Activated CD4-positive, alpha-beta T cell treated with anti-CD3 and anti-CD28 coated beads for 36 hours (primary cell): ENCODE results near the gene ELMO1. TPM values are rescaled to one million over a fixed set of nuclear protein-coding genes. Genes with fewer than 3 reads are reported as not detected.

Experiments used
- ATAC-seq: fragments of 200-7000 bp; cut with Tn5 transposase; one replicate; pipeline ENCODE4 v1.10.0; 2021; ENCODE audit warnings: mild to moderate bottlenecking, moderate library complexity
- CTCF ChIA-PET: fragments of 350-600 bp; sonication (Branson Sonifier 250); formaldehyde crosslinking; loops from one replicate; lab custom pipeline; 2021; ENCODE audit warnings: antibody characterized with exemption; lab: Charles Lee
- POLR2A ChIA-PET: fragments of 350-600 bp; sonication (Branson Sonifier 250); formaldehyde crosslinking; loops from one replicate; lab custom pipeline; 2021; ENCODE audit warnings: antibody characterized with exemption, inconsistent platforms; lab: Charles Lee
- DNase-seq: peaks from one replicate; pipeline ENCODE4 v3.0.0-alpha.2; 2020
- H3K27ac Mint-ChIP-seq: one replicate; pipeline ENCODE4 v1.8.0; 2021; ENCODE audit warnings: mixed read lengths
- H3K27me3 Mint-ChIP-seq: one replicate; pipeline ENCODE4 v1.8.0; 2021; ENCODE audit warnings: mixed read lengths
- H3K36me3 Mint-ChIP-seq: one replicate; pipeline ENCODE4 v1.8.0; 2021; ENCODE audit warnings: low read depth, mixed read lengths
- H3K4me1 Mint-ChIP-seq: one replicate; pipeline ENCODE4 v1.8.0; 2021; ENCODE audit warnings: mixed read lengths
- H3K4me3 Mint-ChIP-seq: one replicate; pipeline ENCODE4 v1.8.0; 2021; ENCODE audit warnings: mild to moderate bottlenecking, moderate library complexity, mixed read lengths
- H3K9me3 Mint-ChIP-seq: one replicate; pipeline ENCODE4 v1.8.0; 2021; ENCODE audit warnings: low read depth, mixed read lengths
- intact Hi-C, 2 experiments: fragments of 100-400 bp; cut with DNase I in 1 of 2; cut with micrococcal nuclease in 1 of 2; formaldehyde crosslinking; loops; one replicate each; pipeline versions ENCODE4 v1.14.2 to v1.15.1; 2022 to 2024; cut with DNase I, micrococcal nuclease
- total RNA-seq, 2 experiments: library from RNA; stranded (reverse); gene quantifications; one replicate each; pipeline ENCODE4 v1.2.3, GENCODE V29; 2021

ELMO1 gene
- total RNA-seq, 2 experiments from 2014 or later = 96.2 to 173 TPM

GRCh38 chr7:37287131-37287855, 161.4 kb downstream of the ELMO1 start:
- Mint-ChIP-seq H3K27me3 (no peaks in the 10 kb centered on the region), H3K4me1 (peaks cover 50% of the 10 kb centered on the region), H3K9me3 (no peaks in the 10 kb centered on the region), H3K36me3 (peaks cover 13% of the 10 kb centered on the region), H3K27ac (peak overlapping the region; percentile 47), H3K4me3 (no peak overlapping the region)
- POLR2A ChIA-PET = no interaction called here
- CTCF ChIA-PET = interaction anchor here (0.7 to 1.4 kb wide), 3 partner anchors 9 to 208 kb away, joined by 3 read pairs; no protein-coding TSS in a partner anchor
- ATAC-seq (no peak), DNase-seq (no peak)
- intact Hi-C loops = no loop called here

DNA sequence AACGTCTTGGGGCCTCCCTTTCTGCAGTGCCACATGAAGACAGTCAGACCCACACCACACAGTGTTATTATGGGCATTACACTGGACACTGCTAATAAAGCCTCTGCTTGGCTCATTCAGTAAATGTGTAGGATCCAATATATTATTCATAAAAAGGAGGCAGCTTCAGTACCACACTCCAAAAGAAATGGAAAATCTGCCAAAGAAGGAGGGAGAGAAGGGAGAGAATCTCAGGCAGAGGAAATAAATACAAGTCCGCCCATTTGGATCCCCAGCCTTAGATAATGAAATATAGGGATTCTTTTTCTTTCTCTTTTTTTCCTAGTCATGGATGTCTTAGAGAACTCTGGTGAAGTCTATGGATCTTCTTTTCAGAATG, 162.2 kb downstream of the ELMO1 start:
- intact Hi-C loops = no loop called here
- no peak overlapping the region for H3K27ac Mint-ChIP-seq
- H3K4me1 Mint-ChIP-seq = peaks cover 50% of the 10 kb centered on the region
- ATAC-seq (no peak), DNase-seq (no peak)
- ChIA-PET CTCF (interaction anchor here (0.6 to 5.4 kb wide), 8 partner anchors 17 to 209 kb away, joined by 3 to 38 read pairs (median 3); partner anchors contain the start of gene ELMO1), POLR2A (interaction anchor here (0.7 kb wide), 1 partner anchor 12 kb away, joined by 3 read pairs; no protein-coding TSS in a partner anchor)
- H3K36me3 Mint-ChIP-seq = peaks cover 12% of the 10 kb centered on the region
- H3K27me3 Mint-ChIP-seq = no peaks in the 10 kb centered on the region
- H3K9me3 Mint-ChIP-seq = no peaks in the 10 kb centered on the region
- H3K4me3 Mint-ChIP-seq = no peak overlapping the region

GRCh38 chr7:37285706-37286453, 162.8 kb downstream of the ELMO1 start:
- POLR2A ChIA-PET = interaction anchor here (0.7 kb wide), 1 partner anchor 12 kb away, joined by 3 read pairs; no protein-coding TSS in a partner anchor
- intact Hi-C loops = loop anchor here in 1 of 2 experiments (2.0 kb wide), 1 partner anchor 57 kb away; no protein-coding TSS in a partner anchor
- H3K27ac Mint-ChIP-seq = no peak overlapping the region

GRCh38 chr7:37284805-37285231, 163.8 kb downstream of the ELMO1 start:
- DNase-seq = peak; percentile 62
- ChIA-PET CTCF (interaction anchor here (0.6 to 5.4 kb wide), 21 partner anchors 11 to 225 kb away, joined by 3 to 38 read pairs (median 4); partner anchors contain the start of gene ELMO1), POLR2A (no interaction called here)
- peaks cover 47% of the 10 kb centered on the region for H3K4me1 Mint-ChIP-seq
- peak; percentile 33 for ATAC-seq
- no peak overlapping the region for H3K4me3 Mint-ChIP-seq
- no peaks in the 10 kb centered on the region for H3K9me3 Mint-ChIP-seq
- no peaks in the 10 kb centered on the region for H3K27me3 Mint-ChIP-seq
- H3K36me3 Mint-ChIP-seq = peaks cover 20% of the 10 kb centered on the region
- H3K27ac Mint-ChIP-seq = peak overlapping the region; percentile 8
- intact Hi-C loops = loop anchor here (1.0 to 5.0 kb wide), 4 partner anchors 58 to 225 kb away; no protein-coding TSS in a partner anchor

More at GRCh38 chr7:37285706-37286453, 162.8 kb downstream of the ELMO1 start:
- Mint-ChIP-seq H3K4me3 (no peak overlapping the region), H3K27me3 (no peaks in the 10 kb centered on the region), H3K9me3 (no peaks in the 10 kb centered on the region), H3K4me1 (peaks cover 47% of the 10 kb centered on the region), H3K36me3 (peaks cover 16% of the 10 kb centered on the region)
- ATAC-seq (peak; percentile 47), DNase-seq (no peak)
- CTCF ChIA-PET = interaction anchor here (0.6 to 5.4 kb wide), 14 partner anchors 10 to 224 kb away, joined by 3 to 38 read pairs (median 4); partner anchors contain the start of gene ELMO1

- H3K27ac Mint-ChIP-seq = no peak overlapping the region
- ATAC-seq (no peak), DNase-seq (no peak)
- peaks cover 46% of the 10 kb centered on the region for H3K4me1 Mint-ChIP-seq
- H3K36me3 Mint-ChIP-seq = peaks cover 16% of the 10 kb centered on the region
- no peak overlapping the region for H3K4me3 Mint-ChIP-seq
- intact Hi-C loops = loop anchor here (1.0 to 5.0 kb wide), 4 partner anchors 59 to 226 kb away; no protein-coding TSS in a partner anchor
- H3K27me3 Mint-ChIP-seq = no peaks in the 10 kb centered on the region
- POLR2A ChIA-PET = no interaction called here
- no peaks in the 10 kb centered on the region for H3K9me3 Mint-ChIP-seq
- CTCF ChIA-PET = interaction anchor here (0.6 to 5.4 kb wide), 14 partner anchors 10 to 226 kb away, joined by 3 to 38 read pairs (median 4); no protein-coding TSS in a partner anchor
These were observed 164.4 kb downstream of the ELMO1 start for GRCh38 chr7:37284285-37284684.

GRCh38 chr7:37283716-37284115, 164.9 kb downstream of the ELMO1 start:
- no peaks in the 10 kb centered on the region for H3K27me3 Mint-ChIP-seq
- ChIA-PET CTCF (interaction anchor here (0.6 to 5.4 kb wide), 7 partner anchors 10 to 226 kb away, joined by 3 to 38 read pairs (median 6); no protein-coding TSS in a partner anchor), POLR2A (no interaction called here)
- no peak overlapping the region for H3K27ac Mint-ChIP-seq
- H3K36me3 Mint-ChIP-seq = peaks cover 13% of the 10 kb centered on the region
- intact Hi-C loops = loop anchor here (1.0 to 5.0 kb wide), 4 partner anchors 59 to 227 kb away; no protein-coding TSS in a partner anchor
- H3K4me1 Mint-ChIP-seq = peaks cover 44% of the 10 kb centered on the region
- H3K9me3 Mint-ChIP-seq = no peaks in the 10 kb centered on the region
- H3K4me3 Mint-ChIP-seq = no peak overlapping the region
- ATAC-seq = no peak
- no peak for DNase-seq

DNA sequence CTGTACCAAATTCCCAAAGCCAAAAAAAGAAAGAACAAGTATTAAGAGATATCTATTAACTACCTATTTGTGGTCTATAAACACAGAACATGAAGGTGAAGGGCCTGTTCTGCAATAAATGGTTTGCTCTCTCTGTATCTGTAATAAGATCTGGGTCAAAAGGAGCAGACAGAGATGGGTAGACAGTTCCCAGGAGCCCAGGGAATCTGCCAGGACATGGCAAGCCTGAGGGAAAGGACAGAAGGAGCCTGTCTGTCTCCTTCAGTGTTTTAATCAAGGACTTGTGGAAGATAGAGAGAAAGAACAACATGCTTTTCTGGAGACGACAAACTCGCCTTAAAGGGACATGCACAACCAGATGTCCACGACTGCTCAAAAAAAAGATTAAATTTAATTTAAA, 165.7 kb downstream of the ELMO1 start:
- POLR2A ChIA-PET = no interaction called here
- Mint-ChIP-seq H3K27me3 (no peaks in the 10 kb centered on the region), H3K27ac (no peak overlapping the region), H3K4me3 (no peak overlapping the region), H3K36me3 (peaks cover 13% of the 10 kb centered on the region), H3K4me1 (peaks cover 48% of the 10 kb centered on the region), H3K9me3 (no peaks in the 10 kb centered on the region)
- intact Hi-C loops = loop anchor here in 1 of 2 experiments (5.0 kb wide), 1 partner anchor 209 kb away; no protein-coding TSS in a partner anchor
- CTCF ChIA-PET = interaction anchor here (0.6 to 5.4 kb wide), 3 partner anchors 70 to 828 kb away, joined by 3 to 38 read pairs (median 4); no protein-coding TSS in a partner anchor
- ATAC-seq (no peak), DNase-seq (no peak)

GRCh38 chr7:37282093-37282444, 166.6 kb downstream of the ELMO1 start:
- intact Hi-C loops = loop anchor here in 1 of 2 experiments (5.0 kb wide), 1 partner anchor 210 kb away; no protein-coding TSS in a partner anchor
- peaks cover 13% of the 10 kb centered on the region for H3K36me3 Mint-ChIP-seq
- H3K4me1 Mint-ChIP-seq = peaks cover 46% of the 10 kb centered on the region

DNA sequence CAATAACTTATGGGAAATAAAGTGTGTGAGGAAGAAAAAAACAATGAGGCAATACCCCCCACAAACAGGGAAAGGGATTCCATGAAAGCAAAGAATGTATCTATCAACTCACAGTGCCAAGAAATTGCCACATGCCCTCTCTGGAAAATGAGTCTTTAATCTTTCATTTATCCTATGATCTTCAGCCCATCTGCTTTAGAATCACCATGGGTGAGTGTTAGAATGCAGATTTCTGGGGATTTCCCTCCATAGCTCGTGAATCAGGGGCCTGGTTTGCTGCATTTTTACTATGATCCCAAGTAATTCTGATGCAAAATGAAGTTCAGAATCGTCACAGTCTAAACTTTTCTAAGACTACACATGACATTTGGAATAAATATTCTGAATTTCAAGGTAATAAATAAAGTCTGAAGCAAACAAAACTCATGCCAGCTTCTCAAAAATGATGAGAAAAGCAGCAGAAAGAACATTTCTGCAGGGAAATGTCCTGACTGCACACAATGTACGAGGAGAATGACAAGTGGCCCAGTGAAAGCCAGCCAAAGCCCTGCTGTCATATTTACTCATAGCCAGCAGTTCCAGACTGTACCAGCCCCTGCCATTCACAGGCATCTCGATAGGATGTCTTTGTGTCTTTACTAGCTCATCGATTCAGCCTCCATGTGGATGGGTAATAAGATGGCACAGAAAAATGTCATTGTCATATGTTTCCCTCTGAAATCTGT, 167.1 kb downstream of the ELMO1 start:
- Mint-ChIP-seq H3K4me1 (peaks cover 49% of the 10 kb centered on the region), H3K27me3 (no peaks in the 10 kb centered on the region), H3K36me3 (peaks cover 13% of the 10 kb centered on the region), H3K4me3 (no peak overlapping the region), H3K27ac (no peak overlapping the region), H3K9me3 (no peaks in the 10 kb centered on the region)
- ATAC-seq (no peak), DNase-seq (no peak)
- ChIA-PET CTCF (interaction anchor here (5.4 kb wide), 1 partner anchor 71 kb away, joined by 38 read pairs; no protein-coding TSS in a partner anchor), POLR2A (no interaction called here)
- intact Hi-C loops = loop anchor here in 1 of 2 experiments (5.0 kb wide), 1 partner anchor 211 kb away; no protein-coding TSS in a partner anchor

More at GRCh38 chr7:37282093-37282444, 166.6 kb downstream of the ELMO1 start:
- ChIA-PET CTCF (interaction anchor here (5.4 kb wide), 1 partner anchor 71 kb away, joined by 38 read pairs; no protein-coding TSS in a partner anchor), POLR2A (no interaction called here)
- ATAC-seq (no peak), DNase-seq (no peak)
- no peak overlapping the region for H3K27ac Mint-ChIP-seq
- no peaks in the 10 kb centered on the region for H3K9me3 Mint-ChIP-seq
- no peak overlapping the region for H3K4me3 Mint-ChIP-seq
- H3K27me3 Mint-ChIP-seq = no peaks in the 10 kb centered on the region

DNA sequence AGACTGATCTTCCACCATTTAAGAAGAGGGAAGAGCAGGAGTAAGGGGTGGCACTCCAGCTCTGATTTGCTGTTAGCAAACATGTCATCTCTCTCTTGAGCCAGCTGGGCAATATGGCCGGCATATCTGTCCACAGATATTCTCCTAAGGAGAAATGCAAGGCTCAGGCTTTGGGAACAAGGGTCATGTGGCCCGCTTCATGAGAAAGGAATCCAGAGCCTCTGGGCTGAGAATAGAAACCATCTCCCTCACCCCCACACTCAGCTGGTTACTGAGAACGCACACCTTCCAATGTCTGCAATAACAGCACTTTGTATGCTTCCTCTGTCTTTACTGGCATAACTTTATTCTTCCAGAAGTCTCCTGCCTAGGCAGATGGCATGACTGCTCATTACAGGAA, 171.2 kb downstream of the ELMO1 start:
- intact Hi-C loops = no loop called here
- ChIA-PET POLR2A (no interaction called here), CTCF (interaction anchor here (0.8 to 1.1 kb wide), 2 partner anchors 12 to 555 kb away, joined by 3 to 4 read pairs; no protein-coding TSS in a partner anchor)
- ATAC-seq (no peak), DNase-seq (no peak)
- H3K9me3 Mint-ChIP-seq = no peaks in the 10 kb centered on the region
- peaks cover 13% of the 10 kb centered on the region for H3K36me3 Mint-ChIP-seq
- no peak overlapping the region for H3K27ac Mint-ChIP-seq
- H3K4me1 Mint-ChIP-seq = peaks cover 32% of the 10 kb centered on the region
- H3K27me3 Mint-ChIP-seq = no peaks in the 10 kb centered on the region
- no peak overlapping the region for H3K4me3 Mint-ChIP-seq
